CD14-positive monocyte (primary cell): Measurements from ENCODE around the gene DDHD1. TPM values are rescaled to one million over a fixed set of nuclear protein-coding genes. Genes with fewer than 3 reads are reported as not detected.

Experiments used
- DNase-seq, 3 donors: peaks; one replicate each; pipeline ENCODE4 v3.0.0-alpha.2; 2011 to 2022
- H2AFZ ChIP-seq: 2 replicates; pipeline ENCODE4 v1.6.0; 2012; ENCODE audit warnings: mild to moderate bottlenecking, low read depth, low read length, inconsistent platforms; ENCODE audit not compliant: insufficient read depth, poor library complexity, severe bottlenecking
- H3K27ac ChIP-seq, 2 donors: 1 replicate in 1 of 2; 2 replicates in 1 of 2; pipeline ENCODE4 v1.5.1; 2012 to 2013; ENCODE audit warnings: low read length in 2 of 2, control low read depth in 1 of 2, inconsistent platforms in 1 of 2, low read depth in 1 of 2, mild to moderate bottlenecking in 1 of 2
- H3K27me3 ChIP-seq, 2 donors: one replicate each; pipeline versions ENCODE4 v1.6.0 to v1.6.1; 2011 to 2013; ENCODE audit warnings: low read length in 2 of 2; ENCODE audit not compliant: control insufficient read depth in 2 of 2, insufficient read depth in 2 of 2
- H3K36me3 ChIP-seq, 2 donors: replicated peaks in 1 of 2; 1 replicate in 1 of 2; 2 replicates in 1 of 2; pipeline versions ENCODE4 v1.5.1 to v1.6.1; 2012 to 2013; ENCODE audit warnings: low read length in 2 of 2, control low read depth in 1 of 2, inconsistent platforms in 1 of 2, mild to moderate bottlenecking in 1 of 2; ENCODE audit not compliant: insufficient read depth in 2 of 2, control insufficient read depth in 1 of 2
- H3K4me1 ChIP-seq, 2 donors: 1 replicate in 1 of 2; 2 replicates in 1 of 2; pipeline versions ENCODE4 v1.5.1 to v1.6.1; 2012 to 2013; ENCODE audit warnings: low read length in 2 of 2, control low read depth in 1 of 2, inconsistent platforms in 1 of 2, mild to moderate bottlenecking in 1 of 2, moderate library complexity in 1 of 2; ENCODE audit not compliant: insufficient read depth in 2 of 2, control insufficient read depth in 1 of 2
- H3K4me2 ChIP-seq: replicated peaks from 2 replicates; pipeline ENCODE3; 2012; ENCODE audit warnings: low read length, moderate library complexity, mild to moderate bottlenecking; ENCODE audit not compliant: poor library complexity, severe bottlenecking; ENCODE audit errors: extremely low read depth
- H3K4me3 ChIP-seq, 3 experiments: fragments of 200-600 bp in 1 of 3; sonication (generic) in 1 of 3; replicated peaks in 1 of 3; 1 replicate in 2 of 3; 2 replicates in 1 of 3; pipeline ENCODE4 v1.5.1; 2011 to 2013; ENCODE audit warnings: low read length in 3 of 3, mild to moderate bottlenecking in 3 of 3, control low read depth in 2 of 3, low read depth in 2 of 3, inconsistent platforms in 1 of 3, moderate library complexity in 1 of 3
- H3K79me2 ChIP-seq: 2 replicates; pipeline ENCODE4 v1.6.0; 2012; ENCODE audit warnings: mild to moderate bottlenecking, control low read depth, inconsistent platforms, low read length, moderate library complexity; ENCODE audit not compliant: insufficient read depth
- H3K9ac ChIP-seq: 2 replicates; pipeline ENCODE4 v1.6.0; 2017; ENCODE audit warnings: low read length, mild to moderate bottlenecking; ENCODE audit not compliant: insufficient read depth, poor library complexity, severe bottlenecking
- H3K9me3 ChIP-seq, 2 donors: replicated peaks in 1 of 2; 1 replicate in 1 of 2; 2 replicates in 1 of 2; pipeline versions ENCODE4 v1.5.1 to v1.6.1; 2012 to 2013; ENCODE audit warnings: low read length in 2 of 2, control low read depth in 1 of 2; ENCODE audit not compliant: control insufficient read depth in 1 of 2, insufficient read depth in 1 of 2
- H4K20me1 ChIP-seq: 2 replicates; pipeline ENCODE4 v1.6.0; 2012; ENCODE audit warnings: mild to moderate bottlenecking, low read length, control low read depth, moderate library complexity; ENCODE audit not compliant: insufficient read depth
- H3K27ac Mint-ChIP-seq, 7 donors: one replicate each; pipeline ENCODE4 v1.8.0; 2020; ENCODE audit warnings: mild to moderate bottlenecking in 7 of 7, mixed read lengths in 7 of 7, moderate library complexity in 6 of 7, inconsistent platforms in 2 of 7
- H3K27me3 Mint-ChIP-seq, 3 donors: one replicate each; pipeline ENCODE4 v1.8.0; 2021 to 2022; ENCODE audit warnings: low read depth in 3 of 3, mild to moderate bottlenecking in 3 of 3, mixed read lengths in 3 of 3, moderate library complexity in 3 of 3, inconsistent platforms in 1 of 3
- H3K36me3 Mint-ChIP-seq, 2 donors: one replicate each; pipeline ENCODE4 v1.8.0; 2020; ENCODE audit warnings: mixed read lengths in 2 of 2, inconsistent platforms in 1 of 2, mild to moderate bottlenecking in 1 of 2
- H3K4me1 Mint-ChIP-seq: one replicate; pipeline ENCODE4 v1.8.0; 2020; ENCODE audit warnings: mild to moderate bottlenecking, mixed read lengths
- H3K4me3 Mint-ChIP-seq, 2 donors: one replicate each; pipeline ENCODE4 v1.8.0; 2020; ENCODE audit warnings: mild to moderate bottlenecking in 2 of 2, mixed read lengths in 2 of 2, moderate library complexity in 1 of 2
- H3K9me3 Mint-ChIP-seq, 7 donors: one replicate each; pipeline ENCODE4 v1.8.0; 2020 to 2022; ENCODE audit warnings: mixed read lengths in 7 of 7, mild to moderate bottlenecking in 6 of 7, moderate library complexity in 6 of 7, inconsistent platforms in 2 of 7
- WGBS: methylation state at CpG from one replicate; pipeline ENCODE4 v1.1.5; 2013; ENCODE audit warnings: missing lambda C conversion rate; ENCODE audit not compliant: insufficient coverage; 5-methylcytosine and 5-hydroxymethylcytosine counted together
- intact Hi-C, 2 donors: fragments of 100-400 bp; cut with micrococcal nuclease; formaldehyde crosslinking; loops; one replicate each; pipeline versions ENCODE4 v1.15.0 to v1.15.1; 2023
- polyA plus RNA-seq, 3 donors: library from polyadenylated mRNA; depleted of rRNA in 1 of 3; unstranded in 2 of 3; stranded (reverse) in 1 of 3; fragments of 300-500 nt in 2 of 3; fragments of >200 nt in 1 of 3; fragmentation: Illumina TruSeq in 2 of 3; gene quantifications; 1 replicate in 2 of 3; 2 replicates in 1 of 3; pipeline ENCODE4 v1.2.3, GENCODE V29; 2012 to 2021
- TF ChIP-seq, protein P1 (sequence below): fragments of 200-600 bp; IDR thresholded peaks from one replicate; pipeline ENCODE4 v1.8.0; 2022; ENCODE audit warnings: antibody characterized with exemption, mild to moderate bottlenecking

The DDHD1 gene
- polyA plus RNA-seq, 3 donors, result 2.2 to 7.0 (median 3.1) TPM

DNA sequence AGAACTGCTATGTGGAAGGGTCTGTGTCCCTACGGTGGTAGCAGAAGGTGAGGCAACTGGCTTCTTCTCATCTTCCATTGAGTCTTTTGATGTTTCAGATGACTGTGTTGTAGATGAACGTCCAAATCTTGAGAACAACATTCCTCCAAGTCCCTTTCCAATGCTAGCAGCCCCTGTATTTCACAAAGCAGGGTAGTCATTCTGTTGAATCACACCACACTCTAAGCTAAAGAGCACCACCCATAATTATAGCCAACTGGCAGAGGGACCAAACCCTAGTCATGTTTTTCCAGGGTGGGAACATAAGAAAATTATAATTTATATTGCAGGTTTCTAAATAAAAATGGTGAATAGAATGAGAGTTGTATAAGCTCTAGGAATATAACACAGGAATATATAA is 98.7 kb downstream of the DDHD1 start:
- H3K36me3 ChIP-seq, result peaks cover 0 to 12% of the 10 kb centered on the region in 2 donors

DNA sequence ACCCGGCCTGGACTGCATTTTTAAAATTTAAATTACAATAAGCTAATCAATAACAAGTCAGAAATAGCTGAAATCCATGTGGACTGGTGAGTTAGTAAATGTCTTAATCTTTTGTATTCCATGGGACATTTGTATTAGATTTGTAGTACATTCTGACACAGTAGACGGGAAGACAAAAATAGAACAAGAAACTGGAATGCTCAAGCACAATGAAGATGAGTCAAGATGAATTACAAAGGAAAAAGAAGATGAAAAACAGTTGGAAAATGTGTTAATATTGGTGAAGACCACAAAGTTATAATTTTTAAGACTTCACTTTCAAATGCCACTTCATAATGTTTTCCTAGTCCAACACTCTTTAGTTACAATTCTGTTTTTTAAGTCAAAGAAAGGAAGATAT is 104.5 kb downstream of the DDHD1 start:
- no peaks in the 10 kb centered on the region for H3K27me3 Mint-ChIP-seq
- no peak for DNase-seq
- no peaks in the 10 kb centered on the region for H3K9me3 Mint-ChIP-seq
- no peaks in the 10 kb centered on the region for H3K27me3 ChIP-seq
- no CpG with 5 or more reads among the region's 2 CpGs for WGBS
- peaks cover 0 to 19% of the 10 kb centered on the region in 2 donors for H3K36me3 ChIP-seq
- no peak overlapping the region for H3K27ac ChIP-seq
- TF ChIP-seq, protein P1, sequence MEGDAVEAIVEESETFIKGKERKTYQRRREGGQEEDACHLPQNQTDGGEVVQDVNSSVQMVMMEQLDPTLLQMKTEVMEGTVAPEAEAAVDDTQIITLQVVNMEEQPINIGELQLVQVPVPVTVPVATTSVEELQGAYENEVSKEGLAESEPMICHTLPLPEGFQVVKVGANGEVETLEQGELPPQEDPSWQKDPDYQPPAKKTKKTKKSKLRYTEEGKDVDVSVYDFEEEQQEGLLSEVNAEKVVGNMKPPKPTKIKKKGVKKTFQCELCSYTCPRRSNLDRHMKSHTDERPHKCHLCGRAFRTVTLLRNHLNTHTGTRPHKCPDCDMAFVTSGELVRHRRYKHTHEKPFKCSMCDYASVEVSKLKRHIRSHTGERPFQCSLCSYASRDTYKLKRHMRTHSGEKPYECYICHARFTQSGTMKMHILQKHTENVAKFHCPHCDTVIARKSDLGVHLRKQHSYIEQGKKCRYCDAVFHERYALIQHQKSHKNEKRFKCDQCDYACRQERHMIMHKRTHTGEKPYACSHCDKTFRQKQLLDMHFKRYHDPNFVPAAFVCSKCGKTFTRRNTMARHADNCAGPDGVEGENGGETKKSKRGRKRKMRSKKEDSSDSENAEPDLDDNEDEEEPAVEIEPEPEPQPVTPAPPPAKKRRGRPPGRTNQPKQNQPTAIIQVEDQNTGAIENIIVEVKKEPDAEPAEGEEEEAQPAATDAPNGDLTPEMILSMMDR, result no peak
- no peak overlapping the region for H3K4me2 ChIP-seq
- H3K27ac Mint-ChIP-seq, result no peak overlapping the region
- no peaks in the 10 kb centered on the region for H3K4me1 ChIP-seq
- H3K4me1 Mint-ChIP-seq, result no peaks in the 10 kb centered on the region
- no peaks in the 10 kb centered on the region for H4K20me1 ChIP-seq
- no peaks in the 10 kb centered on the region for H3K79me2 ChIP-seq
- H3K4me3 Mint-ChIP-seq, result no peak overlapping the region
- H3K4me3 ChIP-seq, result no peak overlapping the region
- intact Hi-C loops, result no loop called here
- H3K9me3 ChIP-seq, result no peaks in the 10 kb centered on the region
- H2AFZ ChIP-seq, result no peak overlapping the region
- H3K9ac ChIP-seq, result no peak overlapping the region
- H3K36me3 Mint-ChIP-seq, result peaks cover 13 to 26% of the 10 kb centered on the region in 2 donors

More for the DNA sequence above, 98.7 kb downstream of the DDHD1 start:
- H3K4me3 ChIP-seq, result no peak overlapping the region
- Mint-ChIP-seq H3K4me3 (no peak overlapping the region), H3K4me1 (no peaks in the 10 kb centered on the region), H3K36me3 (peaks cover 7 to 23% of the 10 kb centered on the region in 2 donors), H3K27ac (no peak overlapping the region), H3K27me3 (no peaks in the 10 kb centered on the region), H3K9me3 (no peaks in the 10 kb centered on the region)
- intact Hi-C loops, result loop anchor here (2.0 to 10.0 kb wide), 2 partner anchors 230 to 232 kb away; no protein-coding TSS in a partner anchor
- WGBS, result no CpG with 5 or more reads among the region's 2 CpGs
- no peaks in the 10 kb centered on the region for H4K20me1 ChIP-seq
- H3K9me3 ChIP-seq, result no peaks in the 10 kb centered on the region
- H3K27ac ChIP-seq, result no peak overlapping the region
- no peaks in the 10 kb centered on the region for H3K27me3 ChIP-seq
- H2AFZ ChIP-seq, result no peak overlapping the region
- no peaks in the 10 kb centered on the region for H3K79me2 ChIP-seq
- no peak for DNase-seq
- H3K4me1 ChIP-seq, result no peaks in the 10 kb centered on the region
- H3K4me2 ChIP-seq, result no peak overlapping the region
- TF ChIP-seq, protein P1, result no peak
- no peak overlapping the region for H3K9ac ChIP-seq
